Epithelial cell of esophagus (primary cell): ENCODE measurements around the gene GTF2I.
"Not testable (repeated sequence)": the region's sequence is repeated elsewhere in the genome, so short reads cannot be mapped to it uniquely, and the experiment has no call there.

Source experiments
- DNase-seq: peaks from one replicate; pipeline ENCODE4 v3.0.0; 2010; ENCODE audit warnings: low read depth
- H3K4me3 ChIP-seq: 2 replicates; pipeline ENCODE4 v1.5.1; 2011; ENCODE audit warnings: mild to moderate bottlenecking, low read length, control low read depth
- TF ChIP-seq, protein P1 (sequence below): IDR thresholded peaks from 2 replicates; pipeline ENCODE4 v1.5.1; 2011; ENCODE audit warnings: low read depth, mild to moderate bottlenecking, low read length, control low read depth, inconsistent platforms; ENCODE audit not compliant: insufficient read depth; ENCODE audit errors: missing control alignments

GTF2I gene

DNA sequence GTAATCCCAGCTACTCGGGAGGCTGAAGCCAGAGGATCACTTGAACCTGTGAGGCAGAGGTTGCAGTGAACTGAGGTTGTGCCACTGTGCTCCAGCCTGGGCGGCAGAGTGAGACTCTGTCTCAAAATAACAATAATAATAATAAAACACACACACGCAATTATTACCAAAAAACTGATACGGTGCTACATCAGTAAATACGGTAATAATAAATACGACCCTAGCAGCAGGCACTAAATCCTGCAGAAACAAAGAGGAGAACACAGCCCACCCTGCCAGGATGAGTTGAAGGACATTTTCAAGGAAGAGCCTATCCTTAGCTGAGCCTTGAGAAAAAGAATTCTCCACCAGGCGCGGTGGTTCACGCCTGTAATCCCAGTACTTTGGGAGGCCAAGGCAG lies 34.4 kb upstream of the GTF2I start:
- H3K4me3 ChIP-seq, result no peak overlapping the region
- TF ChIP-seq, protein P1, sequence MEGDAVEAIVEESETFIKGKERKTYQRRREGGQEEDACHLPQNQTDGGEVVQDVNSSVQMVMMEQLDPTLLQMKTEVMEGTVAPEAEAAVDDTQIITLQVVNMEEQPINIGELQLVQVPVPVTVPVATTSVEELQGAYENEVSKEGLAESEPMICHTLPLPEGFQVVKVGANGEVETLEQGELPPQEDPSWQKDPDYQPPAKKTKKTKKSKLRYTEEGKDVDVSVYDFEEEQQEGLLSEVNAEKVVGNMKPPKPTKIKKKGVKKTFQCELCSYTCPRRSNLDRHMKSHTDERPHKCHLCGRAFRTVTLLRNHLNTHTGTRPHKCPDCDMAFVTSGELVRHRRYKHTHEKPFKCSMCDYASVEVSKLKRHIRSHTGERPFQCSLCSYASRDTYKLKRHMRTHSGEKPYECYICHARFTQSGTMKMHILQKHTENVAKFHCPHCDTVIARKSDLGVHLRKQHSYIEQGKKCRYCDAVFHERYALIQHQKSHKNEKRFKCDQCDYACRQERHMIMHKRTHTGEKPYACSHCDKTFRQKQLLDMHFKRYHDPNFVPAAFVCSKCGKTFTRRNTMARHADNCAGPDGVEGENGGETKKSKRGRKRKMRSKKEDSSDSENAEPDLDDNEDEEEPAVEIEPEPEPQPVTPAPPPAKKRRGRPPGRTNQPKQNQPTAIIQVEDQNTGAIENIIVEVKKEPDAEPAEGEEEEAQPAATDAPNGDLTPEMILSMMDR, result no peak
- no peak for DNase-seq

DNA sequence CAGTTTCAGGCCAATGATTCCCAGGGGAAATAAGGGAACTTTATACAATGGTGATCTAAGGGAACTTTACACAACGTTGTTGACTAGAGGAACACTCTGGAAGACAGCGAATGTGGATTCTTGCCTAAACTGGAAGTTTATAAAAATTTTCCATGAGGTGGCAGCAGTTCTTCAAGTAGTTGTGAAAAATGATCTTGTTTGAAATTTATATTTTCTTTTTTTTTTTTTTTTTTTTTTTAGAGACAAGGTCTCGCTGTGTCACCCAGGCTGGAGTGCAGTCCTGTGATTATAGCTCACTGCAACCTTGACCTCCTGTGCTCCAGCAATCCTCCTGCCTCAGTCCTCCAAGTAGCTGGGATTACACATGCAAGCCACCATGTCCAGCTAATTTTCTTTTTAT lies 32.1 kb upstream of the GTF2I start:
- DNase-seq, result peak; percentile 43
- no peak overlapping the region for H3K4me3 ChIP-seq
- TF ChIP-seq, protein P1, result peak; percentile 25

DNA sequence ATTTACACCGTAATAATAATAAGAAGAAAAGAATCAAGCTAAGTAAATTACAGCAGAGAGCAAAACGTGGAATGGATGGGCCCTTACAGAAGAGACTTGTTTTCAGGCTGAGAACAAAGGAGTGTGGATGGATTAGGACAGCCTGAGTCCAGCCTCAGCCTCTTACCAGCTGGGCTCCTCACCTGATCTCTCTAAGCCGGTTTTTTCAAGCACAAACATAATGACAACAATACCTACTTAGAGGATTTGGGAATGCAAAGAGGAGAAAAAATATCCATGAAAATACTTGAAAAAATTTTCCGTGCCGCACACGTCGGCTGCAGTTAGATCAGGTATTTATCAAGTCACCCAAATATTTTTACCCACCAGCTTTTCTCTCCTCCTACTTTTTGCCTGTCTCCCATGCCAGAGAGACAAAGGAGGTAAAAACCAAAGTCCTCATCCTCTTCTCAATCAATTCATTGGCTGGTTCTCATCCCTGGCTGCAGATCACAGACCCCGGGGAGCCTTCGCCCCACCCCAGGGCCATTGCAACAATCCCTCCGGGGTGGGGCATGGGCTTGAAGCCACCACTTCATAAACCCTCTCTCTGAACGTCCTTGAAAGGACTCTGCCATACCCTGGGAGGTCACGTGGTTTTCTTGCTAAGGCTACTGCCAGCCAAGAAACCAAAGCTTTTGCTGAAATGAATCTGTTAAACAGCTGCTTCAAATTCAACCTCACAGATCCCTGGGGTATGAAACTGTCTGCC lies 29.7 kb upstream of the GTF2I start:
- TF ChIP-seq, protein P1, result no peak
- no peak overlapping the region for H3K4me3 ChIP-seq
- DNase-seq, result no peak

DNA sequence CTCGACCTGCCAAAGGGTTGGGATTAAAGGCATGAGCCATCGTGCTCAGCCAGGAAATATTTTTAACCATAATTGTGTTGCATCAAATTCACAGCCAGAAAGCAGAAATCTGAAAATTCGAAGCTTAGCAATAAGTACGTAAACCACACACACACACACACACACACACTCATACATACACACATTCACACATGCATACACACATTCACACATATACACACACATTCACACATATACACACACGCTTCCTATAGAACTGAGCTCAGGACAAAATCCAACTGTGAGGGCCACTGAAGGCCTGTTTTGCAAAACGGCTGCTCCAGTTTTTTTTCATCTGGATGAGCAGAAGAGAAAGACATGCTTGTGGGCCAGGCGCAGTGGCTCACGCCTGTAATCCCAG lies 25.0 kb upstream of the GTF2I start:
- no peak for DNase-seq
- TF ChIP-seq, protein P1, result no peak

DNA sequence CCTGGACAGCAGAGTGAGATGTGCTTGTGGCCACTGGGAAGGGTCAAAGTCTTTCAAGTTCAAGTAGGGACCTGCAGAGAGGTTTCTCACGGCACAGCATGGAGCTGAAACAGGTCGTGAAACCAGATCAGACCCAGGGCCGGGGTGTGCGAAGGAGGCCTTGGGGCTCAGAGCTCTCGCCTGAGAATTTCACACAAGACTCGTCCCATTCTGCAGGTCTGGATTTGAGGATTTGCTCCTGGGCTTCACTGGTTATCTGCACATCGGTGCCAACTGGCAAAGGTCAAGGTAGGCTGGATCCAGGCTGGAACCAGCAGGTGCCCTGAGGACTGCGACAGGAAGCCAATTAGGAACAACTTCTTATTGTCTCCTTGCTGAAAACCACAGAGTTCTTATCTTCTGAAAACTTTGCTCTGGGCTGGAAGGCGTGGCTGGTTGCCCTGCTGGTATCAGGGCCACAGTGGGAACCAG lies 24.0 kb upstream of the GTF2I start:
- TF ChIP-seq, protein P1, result no peak
- DNase-seq, result no peak
- no peak overlapping the region for H3K4me3 ChIP-seq

More for the DNA sequence above, 25.0 kb upstream of the GTF2I start:
- no peak overlapping the region for H3K4me3 ChIP-seq

DNA sequence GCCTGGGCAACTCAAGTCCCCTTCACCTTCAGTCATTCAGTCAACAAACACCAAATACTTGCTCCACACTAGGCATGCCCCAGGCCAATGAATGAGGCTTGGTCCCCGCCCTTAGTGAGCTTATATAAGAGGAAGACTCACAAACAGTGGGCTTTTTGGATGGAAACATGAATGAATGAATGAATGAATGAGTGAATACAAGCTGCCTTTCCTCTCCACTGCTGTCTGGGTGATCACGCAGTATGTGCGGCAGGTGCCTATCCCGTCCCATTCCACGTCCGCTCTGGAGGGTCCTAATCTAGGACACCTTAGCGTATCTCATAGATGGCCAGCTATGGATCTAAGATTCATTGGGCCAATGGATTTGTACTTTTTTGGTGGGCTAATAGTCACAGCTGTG lies 19.8 kb upstream of the GTF2I start:
- TF ChIP-seq, protein P1, result no peak
- no peak overlapping the region for H3K4me3 ChIP-seq
- DNase-seq, result no peak

DNA sequence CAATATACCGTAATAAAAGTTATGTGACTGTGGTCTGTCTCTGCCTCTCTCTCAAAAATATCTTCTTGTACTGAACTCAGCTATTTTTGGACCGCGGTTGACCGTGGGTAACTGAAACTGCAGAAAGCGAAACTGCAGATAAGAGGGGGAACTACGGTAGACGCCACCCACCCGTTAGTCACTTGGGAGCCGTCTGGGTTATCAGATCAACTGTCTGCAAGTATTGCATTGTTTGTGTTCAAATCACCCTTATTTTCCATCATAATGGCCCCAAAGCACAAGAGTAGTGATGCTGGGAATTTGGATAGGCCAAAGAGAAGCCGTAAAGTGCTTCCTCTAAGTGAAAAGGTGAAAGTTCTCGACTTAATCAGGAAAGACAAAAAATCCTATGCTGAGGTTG lies 7.5 kb upstream of the GTF2I start:
- H3K4me3 ChIP-seq, DNase-seq: not testable (repeated sequence)

DNA sequence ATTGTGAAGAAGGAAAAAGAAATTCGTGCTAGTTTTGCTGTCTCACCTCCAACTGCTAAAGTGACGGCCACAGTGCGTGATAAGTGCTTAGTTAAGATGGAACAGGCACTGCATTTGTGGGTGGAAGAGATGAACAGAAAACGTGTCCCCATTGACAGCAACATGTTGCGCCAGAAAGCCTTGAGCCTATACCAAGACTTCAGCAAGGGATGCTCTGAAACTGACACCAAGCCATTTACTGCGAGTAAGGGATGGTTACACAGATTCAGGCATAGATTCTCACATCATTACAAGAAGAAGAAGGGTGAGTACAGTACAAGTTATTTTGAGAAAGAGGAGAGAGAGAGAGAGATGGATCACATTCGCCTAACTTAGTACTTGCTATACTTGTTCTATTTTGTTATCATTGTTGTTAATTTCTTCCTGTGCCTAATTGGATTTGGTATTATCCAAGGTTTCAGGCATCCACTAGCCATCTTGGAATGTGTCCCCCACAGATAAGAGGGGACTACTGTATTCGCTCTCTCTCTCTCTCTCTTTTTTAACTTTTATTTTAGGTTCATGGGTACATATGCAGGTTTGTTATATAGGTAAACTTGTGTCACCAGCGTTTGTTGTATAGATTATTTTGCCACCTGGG lies 6.9 kb upstream of the GTF2I start:
- DNase-seq, H3K4me3 ChIP-seq: not testable (repeated sequence)

DNA sequence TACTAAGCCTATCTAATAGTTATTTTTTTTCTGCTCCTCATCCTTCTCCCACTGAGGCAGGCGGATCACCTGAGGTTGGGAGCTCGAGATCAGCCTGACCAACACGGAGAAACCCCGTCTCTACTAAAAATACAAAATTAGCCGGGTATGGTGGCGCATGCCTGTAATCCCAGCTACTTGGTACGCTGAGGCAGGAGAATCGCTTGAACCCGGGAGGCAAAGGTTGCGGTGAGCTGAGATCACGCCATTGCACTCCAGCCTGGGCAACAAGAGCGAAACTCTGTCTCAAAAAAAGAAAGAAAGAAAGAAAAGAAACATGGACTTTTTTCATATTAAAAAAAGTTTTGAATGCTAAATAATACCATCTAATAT lies 6.4 kb upstream of the GTF2I start:
- not testable (repeated sequence) for H3K4me3 ChIP-seq, DNase-seq
